H1 (cell line): ENCODE measurements around the gene ADAT3. TPM values are rescaled to one million over a fixed set of nuclear protein-coding genes. Genes with fewer than 3 reads are reported as not detected.

ENCODE experiments used
- CHD1 ChIP-seq: IDR thresholded peaks from 2 replicates; pipeline ENCODE4 v1.6.1; 2012; ENCODE audit warnings: low read depth, low read length, improper control_type of control experiment
- HDAC2 ChIP-seq, 2 experiments: fragments of 300-600 bp in 1 of 2; sonication (generic) in 1 of 2; IDR thresholded peaks; 2 replicates each; pipeline ENCODE4 v1.6.1; 2011 to 2012; ENCODE audit warnings: low read depth in 2 of 2, low read length in 2 of 2, mild to moderate bottlenecking in 2 of 2, moderate library complexity in 2 of 2, borderline replicate concordance in 1 of 2, inconsistent platforms in 1 of 2
- KDM1A ChIP-seq: fragments of 200-600, 300-600 bp; sonication (generic); IDR thresholded peaks from 2 replicates; pipeline ENCODE4 v1.7.1; 2016; ENCODE audit warnings: mild to moderate bottlenecking, low read length, borderline replicate concordance
- NANOG ChIP-seq: IDR thresholded peaks from 2 replicates; pipeline ENCODE4 v1.6.1; 2011; ENCODE audit warnings: low read length, low read depth, mild to moderate bottlenecking, inconsistent platforms; ENCODE audit not compliant: insufficient read depth, poor library complexity, severe bottlenecking
- TAF7 ChIP-seq: optimal IDR thresholded peaks from 2 replicates; pipeline ENCODE3; 2011; ENCODE audit warnings: low read depth, mild to moderate bottlenecking, inconsistent platforms, low read length, moderate library complexity, borderline replicate concordance
- USF2 ChIP-seq: IDR thresholded peaks from 2 replicates; pipeline ENCODE4 v1.6.1; 2011; ENCODE audit warnings: low read length, improper control_type of control experiment
- polyA plus RNA-seq, 7 experiments: library from polyadenylated mRNA; depleted of rRNA in 3 of 7; stranded (reverse) in 5 of 7; unstranded in 2 of 7; fragments of >200 nt in 5 of 7; fragments of 200-250 nt in 2 of 7; gene quantifications; 1 replicate in 5 of 7; 2 replicates in 1 of 7; 4 replicates in 1 of 7; pipeline versions ENCODE4 v1.2.1 to v1.2.3, GENCODE V29; 2011 to 2013; ENCODE audit warnings: missing spikeins in 2 of 7, mixed read lengths in 2 of 7
- total RNA-seq: library from RNA; stranded (reverse); fragmentation: NEBNext Ultra II Directional; extraction: Animal tissue kit (Norgen Biotek cat#: 25700); gene quantifications from 2 replicates; pipeline ENCODE4 v1.2.1, GENCODE V29; 2021

ADAT3 gene
- total and polyA plus RNA-seq, 2 of the 8 experiments (the other 6 are each of a cell fraction or from before 2014, with no cell fraction given): 5.4 to 10.8 TPM

GRCh38 chr19:1871140-1871597, 34.0 kb upstream of the ADAT3 start (continued):
- no peak for TF ChIP-seq CHD1
- no peak for TF ChIP-seq HDAC2 (IDR thresholded peaks at IDR 0.05; ENCODE audit: borderline replicate concordance in 1 of 2, low read depth in 2 of 2, low read length in 2 of 2)
- no peak for TF ChIP-seq TAF7
- no peak for TF ChIP-seq NANOG
- TF ChIP-seq KDM1A: no peak
- no peak for TF ChIP-seq USF2
